ENCODE measurements around the gene MFAP4.

DNA sequence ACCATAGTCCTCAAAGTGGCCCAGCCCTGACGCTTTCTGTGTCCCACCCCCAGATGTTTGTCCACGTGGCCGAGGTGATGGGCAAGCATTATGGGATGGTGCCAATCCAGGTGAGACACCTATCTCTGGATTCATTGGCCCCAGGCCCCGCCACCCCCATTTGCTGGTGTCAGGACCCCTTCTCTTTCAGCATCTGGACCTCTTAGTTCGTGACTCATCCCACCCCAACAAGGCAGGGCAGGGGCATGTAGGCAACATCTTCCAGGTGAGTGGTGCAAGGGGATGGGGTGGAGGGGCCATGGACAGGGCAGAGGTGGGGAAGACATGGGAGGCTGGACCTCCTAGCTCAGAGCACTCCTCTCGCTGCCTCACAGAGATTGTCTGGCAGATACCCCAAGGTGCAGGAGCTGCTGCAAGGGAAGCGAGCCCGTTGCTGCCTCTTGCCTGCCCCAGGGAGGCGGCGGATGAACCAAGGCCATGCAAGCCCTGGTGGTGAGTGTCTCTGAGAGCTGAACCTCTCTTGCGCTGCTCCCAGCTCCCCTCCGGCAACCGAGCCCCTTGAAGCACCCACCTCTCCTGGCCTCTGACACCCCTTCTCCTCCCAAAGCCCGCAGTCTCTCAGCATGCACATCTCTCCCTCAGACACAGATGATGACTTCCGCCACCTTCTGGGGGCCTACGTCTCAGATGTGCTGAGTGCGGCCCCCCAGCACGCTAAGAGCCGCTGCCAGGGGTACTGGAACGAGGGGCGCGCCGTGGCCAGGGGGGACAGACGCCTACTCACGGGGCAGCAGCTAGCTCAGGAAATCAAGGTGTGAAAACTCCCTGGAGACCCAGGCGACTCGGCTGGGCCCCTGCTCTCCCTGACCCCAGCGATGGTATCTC, 27.6 kb upstream of the MFAP4 start:
- TF ChIP-seq, protein P1, sequence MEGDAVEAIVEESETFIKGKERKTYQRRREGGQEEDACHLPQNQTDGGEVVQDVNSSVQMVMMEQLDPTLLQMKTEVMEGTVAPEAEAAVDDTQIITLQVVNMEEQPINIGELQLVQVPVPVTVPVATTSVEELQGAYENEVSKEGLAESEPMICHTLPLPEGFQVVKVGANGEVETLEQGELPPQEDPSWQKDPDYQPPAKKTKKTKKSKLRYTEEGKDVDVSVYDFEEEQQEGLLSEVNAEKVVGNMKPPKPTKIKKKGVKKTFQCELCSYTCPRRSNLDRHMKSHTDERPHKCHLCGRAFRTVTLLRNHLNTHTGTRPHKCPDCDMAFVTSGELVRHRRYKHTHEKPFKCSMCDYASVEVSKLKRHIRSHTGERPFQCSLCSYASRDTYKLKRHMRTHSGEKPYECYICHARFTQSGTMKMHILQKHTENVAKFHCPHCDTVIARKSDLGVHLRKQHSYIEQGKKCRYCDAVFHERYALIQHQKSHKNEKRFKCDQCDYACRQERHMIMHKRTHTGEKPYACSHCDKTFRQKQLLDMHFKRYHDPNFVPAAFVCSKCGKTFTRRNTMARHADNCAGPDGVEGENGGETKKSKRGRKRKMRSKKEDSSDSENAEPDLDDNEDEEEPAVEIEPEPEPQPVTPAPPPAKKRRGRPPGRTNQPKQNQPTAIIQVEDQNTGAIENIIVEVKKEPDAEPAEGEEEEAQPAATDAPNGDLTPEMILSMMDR (IDR thresholded peaks at IDR 0.05), result no peak
- TF ChIP-seq POLR2A (IDR thresholded peaks at IDR 0.05), result no peak
